ENCODE data around the gene UBR4.

DNA sequence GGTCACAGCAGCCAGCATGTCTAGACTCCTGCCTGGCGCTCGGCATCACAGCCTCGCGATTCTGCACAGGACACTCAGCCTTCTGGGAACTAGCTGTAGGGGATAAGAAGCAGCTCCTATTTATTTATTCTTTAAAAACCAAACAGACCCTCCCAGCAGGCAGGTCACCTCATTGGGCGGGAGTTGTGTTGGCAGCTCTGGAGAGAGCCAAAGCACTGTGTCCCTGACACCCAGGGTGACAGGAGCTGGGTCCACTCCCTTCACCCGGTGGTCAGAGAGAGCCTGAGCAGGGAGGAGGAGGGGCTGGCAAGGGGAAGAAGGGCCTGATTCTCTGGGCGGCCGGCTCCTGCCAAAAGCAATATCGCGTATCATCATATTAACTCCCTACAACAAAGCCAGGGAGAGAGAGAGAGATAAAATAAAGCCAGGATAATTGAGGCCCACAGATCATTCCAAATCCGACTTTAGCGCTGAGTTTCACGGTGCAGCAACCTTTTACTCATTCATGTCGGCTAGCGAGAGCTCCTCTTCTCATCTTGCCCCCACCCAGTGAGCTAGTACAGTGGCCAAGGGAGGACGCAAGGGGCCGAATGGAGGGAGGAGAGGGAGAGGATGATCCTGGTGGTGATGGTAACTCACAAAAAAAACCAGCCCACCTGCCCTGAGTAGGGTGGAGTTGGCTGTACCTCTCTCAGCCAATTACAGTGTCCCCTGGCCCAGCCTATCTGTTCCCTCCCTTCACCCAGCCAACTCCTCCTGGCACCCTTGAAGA lies 173.8 kb downstream of the UBR4 start:
- TF ChIP-seq, protein P1, sequence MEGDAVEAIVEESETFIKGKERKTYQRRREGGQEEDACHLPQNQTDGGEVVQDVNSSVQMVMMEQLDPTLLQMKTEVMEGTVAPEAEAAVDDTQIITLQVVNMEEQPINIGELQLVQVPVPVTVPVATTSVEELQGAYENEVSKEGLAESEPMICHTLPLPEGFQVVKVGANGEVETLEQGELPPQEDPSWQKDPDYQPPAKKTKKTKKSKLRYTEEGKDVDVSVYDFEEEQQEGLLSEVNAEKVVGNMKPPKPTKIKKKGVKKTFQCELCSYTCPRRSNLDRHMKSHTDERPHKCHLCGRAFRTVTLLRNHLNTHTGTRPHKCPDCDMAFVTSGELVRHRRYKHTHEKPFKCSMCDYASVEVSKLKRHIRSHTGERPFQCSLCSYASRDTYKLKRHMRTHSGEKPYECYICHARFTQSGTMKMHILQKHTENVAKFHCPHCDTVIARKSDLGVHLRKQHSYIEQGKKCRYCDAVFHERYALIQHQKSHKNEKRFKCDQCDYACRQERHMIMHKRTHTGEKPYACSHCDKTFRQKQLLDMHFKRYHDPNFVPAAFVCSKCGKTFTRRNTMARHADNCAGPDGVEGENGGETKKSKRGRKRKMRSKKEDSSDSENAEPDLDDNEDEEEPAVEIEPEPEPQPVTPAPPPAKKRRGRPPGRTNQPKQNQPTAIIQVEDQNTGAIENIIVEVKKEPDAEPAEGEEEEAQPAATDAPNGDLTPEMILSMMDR (IDR thresholded peaks at IDR 0.05 in 2 of 3, conservative IDR thresholded peaks at IDR 0.05 in 1 of 3; ENCODE audit: control insufficient read depth in 2 of 3, extremely low read depth in 1 of 3, insufficient read depth in 1 of 3, low read depth in 3 of 3, low read length in 3 of 3) = no peak
- no peak for TF ChIP-seq CHD1 (IDR thresholded peaks at IDR 0.05; ENCODE audit: low read depth, low read length)

All from GM12878 (cell line).